ENCODE data around the gene DMD.

GRCh38 chrX:32687379-32687778, 524.0 kb downstream of the DMD start:
- TF ChIP-seq CTCF (conservative IDR thresholded peaks at IDR 0.05 in 1 of 2, IDR thresholded peaks at IDR 0.05 in 1 of 2; ENCODE audit: low read depth in 1 of 2, low read length in 2 of 2): no peak
- TF ChIP-seq EZH2 (IDR thresholded peaks at IDR 0.05; ENCODE audit: low read length, missing control alignments): no peak
